Measurements from ENCODE around the gene RNFT2. TPM values are rescaled to one million over a fixed set of nuclear protein-coding genes. Genes with fewer than 3 reads are reported as not detected.

RNFT2 gene
- polyA plus RNA-seq, 1 donor (not counting 4 experiments of a cell fraction or from before 2014, with no cell fraction given), result 0.96 TPM

DNA sequence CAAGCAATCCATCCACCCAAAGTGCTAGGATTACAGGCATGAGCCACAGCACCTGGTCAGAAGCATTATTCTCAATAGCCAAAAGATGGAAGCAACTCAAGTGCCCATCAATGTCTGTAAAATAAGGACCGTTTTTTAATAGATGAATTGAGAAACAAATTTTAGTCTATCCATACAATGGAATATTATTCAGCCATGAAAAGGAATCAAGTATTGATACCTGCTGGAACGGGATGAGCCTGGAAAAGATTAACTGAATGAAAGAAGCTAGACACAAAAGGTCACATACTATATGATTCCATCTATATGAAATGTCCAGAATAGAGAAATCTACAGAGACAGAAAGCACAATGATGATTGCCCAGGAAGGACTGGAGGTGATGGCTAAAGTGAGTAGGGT lies 163.5 kb downstream of the RNFT2 start:
- H3K27ac ChIP-seq (ENCODE audit: control insufficient read depth, insufficient read depth, low read length), result no peak overlapping the region
- FAIRE-seq (no peak), DNase-seq (ENCODE audit: low read depth, low spot score) (no peak)
- no peaks in the 10 kb centered on the region for H3K9me1 ChIP-seq (ENCODE audit: control insufficient read depth, extremely low read depth, insufficient read depth, low read length)
- no peaks in the 10 kb centered on the region for H3K4me1 ChIP-seq (ENCODE audit: control insufficient read depth, extremely low read depth, insufficient read depth, low read length)
- H4K20me1 ChIP-seq (ENCODE audit: control insufficient read depth, extremely low read depth, insufficient read depth, low read length), result no peaks in the 10 kb centered on the region
- no peaks in the 10 kb centered on the region for H3K79me2 ChIP-seq (ENCODE audit: control insufficient read depth, insufficient read depth, low read length)
- no peak overlapping the region for H3K4me3 ChIP-seq (ENCODE audit: control insufficient read depth in 2 of 3, extremely low read depth in 1 of 3, insufficient read depth in 2 of 3, low read depth in 1 of 3, low read length in 3 of 3)
- dilution Hi-C loops (cut with MboI; ENCODE audit: extremely low pct_ligation_motif_present, low sequenced_read_pairs), result no loop called here
- H3K9me3 ChIP-seq (ENCODE audit: control insufficient read depth, low read depth, low read length), result no peaks in the 10 kb centered on the region
- no peak overlapping the region for H3K4me2 ChIP-seq (ENCODE audit: control insufficient read depth, extremely low read depth, insufficient read depth, low read depth, low read length)
- H3K27me3 ChIP-seq (ENCODE audit: control insufficient read depth, extremely low read depth, insufficient read depth, low read length), result no peaks in the 10 kb centered on the region
- TF ChIP-seq, protein P1, sequence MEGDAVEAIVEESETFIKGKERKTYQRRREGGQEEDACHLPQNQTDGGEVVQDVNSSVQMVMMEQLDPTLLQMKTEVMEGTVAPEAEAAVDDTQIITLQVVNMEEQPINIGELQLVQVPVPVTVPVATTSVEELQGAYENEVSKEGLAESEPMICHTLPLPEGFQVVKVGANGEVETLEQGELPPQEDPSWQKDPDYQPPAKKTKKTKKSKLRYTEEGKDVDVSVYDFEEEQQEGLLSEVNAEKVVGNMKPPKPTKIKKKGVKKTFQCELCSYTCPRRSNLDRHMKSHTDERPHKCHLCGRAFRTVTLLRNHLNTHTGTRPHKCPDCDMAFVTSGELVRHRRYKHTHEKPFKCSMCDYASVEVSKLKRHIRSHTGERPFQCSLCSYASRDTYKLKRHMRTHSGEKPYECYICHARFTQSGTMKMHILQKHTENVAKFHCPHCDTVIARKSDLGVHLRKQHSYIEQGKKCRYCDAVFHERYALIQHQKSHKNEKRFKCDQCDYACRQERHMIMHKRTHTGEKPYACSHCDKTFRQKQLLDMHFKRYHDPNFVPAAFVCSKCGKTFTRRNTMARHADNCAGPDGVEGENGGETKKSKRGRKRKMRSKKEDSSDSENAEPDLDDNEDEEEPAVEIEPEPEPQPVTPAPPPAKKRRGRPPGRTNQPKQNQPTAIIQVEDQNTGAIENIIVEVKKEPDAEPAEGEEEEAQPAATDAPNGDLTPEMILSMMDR (optimal IDR thresholded peaks at IDR 0.05 in 1 of 3, IDR thresholded peaks at IDR 0.05 in 1 of 3, conservative IDR thresholded peaks at IDR 0.05 in 1 of 3; ENCODE audit: extremely low read depth in 1 of 3, insufficient read depth in 2 of 3, low read length in 3 of 3), result no peak
- TF ChIP-seq EZH2 (IDR thresholded peaks at IDR 0.05; ENCODE audit: low read length), result no peak
- no peak overlapping the region for H2AFZ ChIP-seq (ENCODE audit: control insufficient read depth, low read length)
- H3K36me3 ChIP-seq (ENCODE audit: control insufficient read depth in 2 of 2, extremely low read depth in 1 of 2, insufficient read depth in 2 of 2, low read length in 2 of 2), result no peaks in the 10 kb centered on the region
- no peak overlapping the region for H3K9ac ChIP-seq (ENCODE audit: control insufficient read depth, extremely low read depth, insufficient read depth, low read length)

Small RNA genes lying within 50 kb of the gene (small RNA-seq; reads per million reads assigned to genes)
- gene RNU6-558P (ENCODE audit: insufficient read length in 3 of 3, low read depth in 3 of 3, low replicate concordance in 1 of 3), result 0 reads per million in 3 experiments

Other genes starting within 250 kb of the RNFT2 start
- gene MAP1LC3B2, start 178.9 kb upstream of the RNFT2 start, polyA plus RNA-seq, result 2.7 to 6.0 TPM (median 4.3 TPM) in 3 replicates
- 15.8 to 17.1 TPM (median 16.8 TPM) in 3 replicates for gene SPRING1, start 246 bp upstream of the RNFT2 start, polyA plus RNA-seq
- 0.01 to 0.03 TPM (median 0.03 TPM) in 3 replicates for gene HRK, start 143.1 kb downstream of the RNFT2 start, polyA plus RNA-seq
- gene FBXW8, start 172.6 kb downstream of the RNFT2 start, polyA plus RNA-seq, result 5.0 to 5.2 TPM (median 5.1 TPM) in 3 replicates

Measured in keratinocyte (primary cell).